Activated CD4-positive, alpha-beta memory T cell treated with anti-CD3 and anti-CD28 coated beads for 36 hours (primary cell): ENCODE data around the gene SRL. TPM values are rescaled to one million over a fixed set of nuclear protein-coding genes. Genes with fewer than 3 reads are reported as not detected.

Source experiments
- CTCF ChIA-PET: fragments of 350-600 bp; sonication (Branson Sonifier 250); formaldehyde crosslinking; loops from one replicate; lab custom pipeline; 2021; ENCODE audit warnings: antibody characterized with exemption, inconsistent platforms; lab: Charles Lee
- POLR2A ChIA-PET: fragments of 350-600 bp; sonication (Branson Sonifier 250); formaldehyde crosslinking; loops from one replicate; lab custom pipeline; 2021; ENCODE audit warnings: antibody characterized with exemption; lab: Charles Lee
- DNase-seq: peaks from one replicate; pipeline ENCODE4 v3.0.0-alpha.2; 2020
- H3K27ac Mint-ChIP-seq: one replicate; pipeline ENCODE4 v1.8.0; 2021; ENCODE audit warnings: mixed read lengths
- H3K27me3 Mint-ChIP-seq: one replicate; pipeline ENCODE4 v1.8.0; 2021; ENCODE audit warnings: mixed read lengths
- H3K36me3 Mint-ChIP-seq: one replicate; pipeline ENCODE4 v1.8.0; 2021; ENCODE audit warnings: mixed read lengths
- H3K4me1 Mint-ChIP-seq: one replicate; pipeline ENCODE4 v1.8.0; 2021; ENCODE audit warnings: low read depth, mixed read lengths
- H3K4me3 Mint-ChIP-seq: one replicate; pipeline ENCODE4 v1.8.0; 2021; ENCODE audit warnings: mild to moderate bottlenecking, mixed read lengths
- H3K9me3 Mint-ChIP-seq: one replicate; pipeline ENCODE4 v1.8.0; 2021; ENCODE audit warnings: mixed read lengths
- intact Hi-C: fragments of 100-400 bp; cut with micrococcal nuclease; formaldehyde crosslinking; loops from one replicate; pipeline ENCODE4 v1.15.1; 2023
- total RNA-seq, 2 experiments: library from RNA; stranded (reverse); gene quantifications; one replicate each; pipeline ENCODE4 v1.2.3, GENCODE V29; 2021

SRL gene
- total RNA-seq, 2 experiments from 2014 or later: not detected

GRCh38 chr16:4194661-4195060, 47.2 kb downstream of the SRL start:
- no peaks in the 10 kb centered on the region for H3K4me1 Mint-ChIP-seq
- H3K4me3 Mint-ChIP-seq: no peak overlapping the region
- H3K36me3 Mint-ChIP-seq: no peaks in the 10 kb centered on the region
- H3K27me3 Mint-ChIP-seq: no peaks in the 10 kb centered on the region
- no peak for DNase-seq
- intact Hi-C loops: no loop called here
- CTCF ChIA-PET: interaction anchor here (0.8 kb wide), 1 partner anchor 35 kb away, joined by 3 read pairs; no protein-coding TSS in a partner anchor
- POLR2A ChIA-PET: no interaction called here
- H3K27ac Mint-ChIP-seq: no peak overlapping the region
- no peaks in the 10 kb centered on the region for H3K9me3 Mint-ChIP-seq

- intact Hi-C loops: no loop called here
- H3K36me3 Mint-ChIP-seq: no peaks in the 10 kb centered on the region
- ChIA-PET CTCF (interaction anchor here (0.8 kb wide), 1 partner anchor 34 kb away, joined by 3 read pairs; no protein-coding TSS in a partner anchor), POLR2A (no interaction called here)
- H3K4me1 Mint-ChIP-seq: no peaks in the 10 kb centered on the region
- no peaks in the 10 kb centered on the region for H3K27me3 Mint-ChIP-seq
- H3K9me3 Mint-ChIP-seq: no peaks in the 10 kb centered on the region
- DNase-seq: no peak
- H3K4me3 Mint-ChIP-seq: no peak overlapping the region
- no peak overlapping the region for H3K27ac Mint-ChIP-seq
Measured at GRCh38 chr16:4193920-4194319, 48.0 kb downstream of the SRL start.

- CTCF ChIA-PET: interaction anchor here (1.3 kb wide), 1 partner anchor 62 kb away, joined by 3 read pairs; no protein-coding TSS in a partner anchor
- DNase-seq: no peak
- Mint-ChIP-seq H3K4me3 (no peak overlapping the region), H3K36me3 (no peaks in the 10 kb centered on the region), H3K4me1 (no peaks in the 10 kb centered on the region), H3K9me3 (no peaks in the 10 kb centered on the region), H3K27ac (no peak overlapping the region), H3K27me3 (no peaks in the 10 kb centered on the region)
- intact Hi-C loops: no loop called here
- POLR2A ChIA-PET: no interaction called here
Measured at GRCh38 chr16:4192206-4192605, 49.7 kb downstream of the SRL start.

GRCh38 chr16:4190712-4191333, 51.1 kb downstream of the SRL start:
- Mint-ChIP-seq H3K27me3 (peaks cover 2% of the 10 kb centered on the region), H3K36me3 (no peaks in the 10 kb centered on the region), H3K4me3 (no peak overlapping the region), H3K9me3 (no peaks in the 10 kb centered on the region), H3K27ac (no peak overlapping the region), H3K4me1 (no peaks in the 10 kb centered on the region)
- POLR2A ChIA-PET: no interaction called here
- no peak for DNase-seq
- CTCF ChIA-PET: interaction anchor here (1.3 kb wide), 1 partner anchor 63 kb away, joined by 3 read pairs; no protein-coding TSS in a partner anchor
- intact Hi-C loops: no loop called here

- DNase-seq: no peak
- ChIA-PET POLR2A (no interaction called here), CTCF (no interaction called here)
- H3K27me3 Mint-ChIP-seq: peaks cover 4% of the 10 kb centered on the region
- no peak overlapping the region for H3K4me3 Mint-ChIP-seq
- intact Hi-C loops: no loop called here
- no peak overlapping the region for H3K27ac Mint-ChIP-seq
- no peaks in the 10 kb centered on the region for H3K36me3 Mint-ChIP-seq
- H3K9me3 Mint-ChIP-seq: no peaks in the 10 kb centered on the region
- no peaks in the 10 kb centered on the region for H3K4me1 Mint-ChIP-seq
Measured at GRCh38 chr16:4190086-4190485, 51.8 kb downstream of the SRL start.

GRCh38 chr16:4184038-4184702, 57.7 kb downstream of the SRL start:
- intact Hi-C loops: no loop called here
- POLR2A ChIA-PET: interaction anchor here (1.4 kb wide), 1 partner anchor 69 kb away, joined by 9 read pairs; no protein-coding TSS in a partner anchor
- CTCF ChIA-PET: interaction anchor here (0.6 to 1.8 kb wide), 4 partner anchors 60 to 245 kb away, joined by 4 to 7 read pairs (median 4); partner anchors contain the start of gene TFAP4

GRCh38 chr16:4183237-4184037, 58.4 kb downstream of the SRL start:
- H3K4me1 Mint-ChIP-seq: peaks cover 3% of the 10 kb centered on the region
- peak overlapping the region; percentile 69 for H3K27ac Mint-ChIP-seq
- peak overlapping the region; percentile 76 for H3K4me3 Mint-ChIP-seq
- H3K27me3 Mint-ChIP-seq: peaks cover 4% of the 10 kb centered on the region
- intact Hi-C loops: loop anchor here (1.0 to 2.0 kb wide), 3 partner anchors 67 to 123 kb away; partner anchors contain the start of gene ADCY9
- ChIA-PET CTCF (interaction anchor here (0.6 to 1.8 kb wide), 5 partner anchors 28 to 244 kb away, joined by 3 to 7 read pairs (median 4); partner anchors contain the start of gene TFAP4), POLR2A (interaction anchor here (0.7 to 1.4 kb wide), 2 partner anchors 70 to 88 kb away, joined by 4 to 9 read pairs; no protein-coding TSS in a partner anchor)
- H3K36me3 Mint-ChIP-seq: no peaks in the 10 kb centered on the region
- peak; percentile 95 for DNase-seq
- H3K9me3 Mint-ChIP-seq: no peaks in the 10 kb centered on the region

More at GRCh38 chr16:4184038-4184702, 57.7 kb downstream of the SRL start:
- peaks cover 3% of the 10 kb centered on the region for H3K4me1 Mint-ChIP-seq
- DNase-seq: no peak
- no peaks in the 10 kb centered on the region for H3K36me3 Mint-ChIP-seq
- H3K4me3 Mint-ChIP-seq: peak overlapping the region; percentile 76
- H3K27me3 Mint-ChIP-seq: peaks cover 4% of the 10 kb centered on the region
- H3K27ac Mint-ChIP-seq: no peak overlapping the region
- H3K9me3 Mint-ChIP-seq: no peaks in the 10 kb centered on the region

GRCh38 chr16:4182581-4183236, 59.2 kb downstream of the SRL start:
- intact Hi-C loops: loop anchor here (1.0 to 2.0 kb wide), 3 partner anchors 66 to 124 kb away; partner anchors contain the start of gene ADCY9
- ChIA-PET POLR2A (interaction anchor here (0.7 to 1.4 kb wide), 2 partner anchors 71 to 89 kb away, joined by 4 to 9 read pairs; no protein-coding TSS in a partner anchor), CTCF (interaction anchor here (0.6 kb wide), 1 partner anchor 28 kb away, joined by 3 read pairs; no protein-coding TSS in a partner anchor)
- H3K4me1 Mint-ChIP-seq: peaks cover 3% of the 10 kb centered on the region
- H3K36me3 Mint-ChIP-seq: no peaks in the 10 kb centered on the region
- H3K4me3 Mint-ChIP-seq: peak overlapping the region; percentile 76
- H3K27me3 Mint-ChIP-seq: peaks cover 4% of the 10 kb centered on the region
- no peak for DNase-seq
- H3K27ac Mint-ChIP-seq: peak overlapping the region; percentile 69
- H3K9me3 Mint-ChIP-seq: no peaks in the 10 kb centered on the region

GRCh38 chr16:4180511-4180910, 61.4 kb downstream of the SRL start:
- intact Hi-C loops: no loop called here
- H3K36me3 Mint-ChIP-seq: no peaks in the 10 kb centered on the region
- CTCF ChIA-PET: no interaction called here

GRCh38 chr16:4179763-4180260, 62.1 kb downstream of the SRL start:
- intact Hi-C loops: no loop called here

More at GRCh38 chr16:4180511-4180910, 61.4 kb downstream of the SRL start:
- Mint-ChIP-seq H3K27me3 (peaks cover 2% of the 10 kb centered on the region), H3K9me3 (no peaks in the 10 kb centered on the region), H3K27ac (no peak overlapping the region), H3K4me3 (no peak overlapping the region), H3K4me1 (peaks cover 9% of the 10 kb centered on the region)
- POLR2A ChIA-PET: no interaction called here
- no peak for DNase-seq

GRCh38 chr16:4179020-4179419, 62.9 kb downstream of the SRL start:
- CTCF ChIA-PET: no interaction called here
- intact Hi-C loops: no loop called here

More at GRCh38 chr16:4179763-4180260, 62.1 kb downstream of the SRL start:
- Mint-ChIP-seq H3K9me3 (no peaks in the 10 kb centered on the region), H3K36me3 (no peaks in the 10 kb centered on the region), H3K4me3 (no peak overlapping the region), H3K4me1 (peaks cover 8% of the 10 kb centered on the region), H3K27ac (no peak overlapping the region), H3K27me3 (no peaks in the 10 kb centered on the region)
- CTCF ChIA-PET: no interaction called here
- no peak for DNase-seq
- POLR2A ChIA-PET: no interaction called here

More at GRCh38 chr16:4179020-4179419, 62.9 kb downstream of the SRL start:
- peaks cover 6% of the 10 kb centered on the region for H3K4me1 Mint-ChIP-seq
- H3K27me3 Mint-ChIP-seq: no peaks in the 10 kb centered on the region
- H3K9me3 Mint-ChIP-seq: no peaks in the 10 kb centered on the region
- no peaks in the 10 kb centered on the region for H3K36me3 Mint-ChIP-seq
- POLR2A ChIA-PET: no interaction called here
- no peak for DNase-seq
- peak overlapping the region; percentile 47 for H3K27ac Mint-ChIP-seq
- H3K4me3 Mint-ChIP-seq: no peak overlapping the region
